ENCODE data around the gene DHRSX.
"Not testable (repeated sequence)": the region's sequence is repeated elsewhere in the genome, so short reads cannot be mapped to it uniquely, and the experiment has no call there.

The DHRSX gene

GRCh38 chrX:2517055-2517454 is 16.3 kb upstream of the DHRSX start:
- DNase-seq: no peak

GRCh38 chrX:2516623-2517022 is 15.8 kb upstream of the DHRSX start:
- no peak for DNase-seq

- no peak for DNase-seq
Measured at GRCh38 chrX:2514131-2514530, 13.4 kb upstream of the DHRSX start.

- DNase-seq: no peak
Measured at GRCh38 chrX:2513121-2513664, 12.4 kb upstream of the DHRSX start.

- DNase-seq: no peak
Measured at GRCh38 chrX:2512501-2512900, 11.7 kb upstream of the DHRSX start.

GRCh38 chrX:2511326-2511725 is 10.6 kb upstream of the DHRSX start:
- no peak for DNase-seq

GRCh38 chrX:2508648-2509335 is 8.0 kb upstream of the DHRSX start:
- DNase-seq: no peak

GRCh38 chrX:2507904-2508627 is 7.3 kb upstream of the DHRSX start:
- no peak for DNase-seq

GRCh38 chrX:2507196-2507595 is 6.4 kb upstream of the DHRSX start:
- no peak for DNase-seq

- not testable (repeated sequence) for DNase-seq
Measured at GRCh38 chrX:2505341-2505740, 4.6 kb upstream of the DHRSX start.

GRCh38 chrX:2504706-2505332 is 4.0 kb upstream of the DHRSX start:
- no peak for DNase-seq

- no peak for DNase-seq
Measured at GRCh38 chrX:2503591-2504500, 3.1 kb upstream of the DHRSX start.

GRCh38 chrX:2502668-2503519 is 2.1 kb upstream of the DHRSX start:
- no peak for DNase-seq

GRCh38 chrX:2502120-2502667 is 1.4 kb upstream of the DHRSX start:
- DNase-seq: no peak

GRCh38 chrX:2501559-2502102 is 855 bp upstream of the DHRSX start:
- DNase-seq: no peak

- peak; percentile 34 for DNase-seq
Measured at GRCh38 chrX:2500091-2500802, 529 bp downstream of the DHRSX start.

GRCh38 chrX:2499507-2499906 is 1.3 kb downstream of the DHRSX start:
- no peak for DNase-seq

- DNase-seq: no peak
Measured at GRCh38 chrX:2498781-2499302, 1.9 kb downstream of the DHRSX start.

GRCh38 chrX:2497961-2498780 is 2.6 kb downstream of the DHRSX start:
- DNase-seq: no peak
